Activated CD4-positive, alpha-beta T cell treated with anti-CD3 and anti-CD28 coated beads, Interleukin-2, amount 50 U/mL, for 4 hours (primary cell): ENCODE results near the gene SPEG.
A peak's percentile ranks its signal among the peaks of the same experiment; 100 is the strongest.

Experiments used
- DNase-seq, 2 experiments: peaks; one replicate each; pipeline ENCODE4 v3.0.0-alpha.2; 2020

SPEG gene

DNA sequence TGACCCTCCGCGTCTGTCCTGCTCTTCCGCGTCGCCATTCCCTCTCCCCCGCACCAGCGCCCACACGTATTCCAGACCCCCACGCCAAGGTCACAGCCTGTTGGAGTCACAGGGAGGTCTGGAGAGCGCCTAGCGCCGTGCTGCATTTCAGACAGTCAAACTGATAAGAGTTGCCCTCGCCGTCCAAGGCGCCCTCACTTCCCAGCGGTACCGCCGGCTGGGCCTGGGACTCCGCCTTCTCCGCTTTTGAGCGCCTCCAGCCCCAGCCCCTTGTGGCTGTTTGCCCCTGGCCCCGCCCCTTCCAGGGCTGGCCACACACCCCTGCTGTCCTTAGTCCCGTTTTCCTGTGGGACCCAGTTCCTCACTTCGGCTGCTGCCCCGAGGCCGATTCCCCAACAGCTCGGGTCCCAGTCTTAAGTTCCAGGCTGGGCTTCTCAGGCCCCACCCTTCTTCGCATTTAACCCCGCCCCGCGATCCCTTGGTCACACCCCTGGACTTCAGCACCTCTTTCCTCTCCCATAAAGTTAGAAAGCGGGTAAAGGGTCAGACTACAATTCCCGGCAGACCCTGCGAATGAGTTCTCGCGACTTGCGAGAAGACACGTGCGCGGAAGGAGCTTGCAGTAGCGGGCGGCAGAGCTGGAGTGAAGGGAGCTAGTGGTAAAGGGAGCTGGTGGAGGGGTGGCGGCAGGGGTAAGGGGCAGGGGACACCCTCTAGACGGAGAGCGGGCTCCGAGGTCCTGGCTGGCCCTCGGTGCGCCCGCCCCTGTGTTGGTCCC lies 63.8 kb downstream of the SPEG start, which contains the start of gene GMPPA:
Gene GMPPA, plus strand, starts transcription at position 612 of the 778 bp plus-strand sequence. CDS start 1,085 bp downstream, outside the sequence.
- DNase-seq: peak; percentile 91 to 93

DNA sequence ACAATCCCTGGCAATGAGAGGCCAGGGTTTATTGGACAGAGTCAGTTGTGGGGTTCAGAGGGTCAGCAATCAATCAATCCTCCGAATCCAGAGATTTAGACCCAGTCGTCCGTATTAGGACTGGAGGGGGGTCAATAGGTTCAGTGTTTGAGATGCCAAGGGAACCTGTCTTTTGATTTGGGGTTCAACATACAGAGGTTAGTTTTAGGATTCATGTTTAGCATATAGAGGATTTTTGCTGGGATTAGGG lies 64.3 kb downstream of the SPEG start:
- DNase-seq: no peak

DNA sequence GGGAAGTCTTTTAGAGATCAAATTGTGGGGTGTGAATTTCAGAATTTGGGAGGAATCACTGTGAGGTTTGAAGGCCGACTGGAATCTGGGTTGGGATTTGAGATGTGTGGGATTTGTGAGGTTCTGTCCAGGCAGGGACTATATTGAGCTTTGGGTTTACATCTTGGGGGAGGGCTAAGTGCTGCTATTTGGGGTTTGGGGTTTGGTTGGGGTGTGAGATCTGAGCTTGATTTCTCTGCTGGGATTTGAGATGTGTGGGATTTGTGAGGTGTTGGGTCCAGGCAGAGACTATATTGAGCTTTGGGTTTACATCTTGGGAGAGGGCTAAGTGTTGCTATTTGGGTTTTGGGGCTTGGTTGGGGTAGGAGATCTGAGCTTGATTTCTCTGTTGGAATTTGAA lies 64.9 kb downstream of the SPEG start:
- no peak for DNase-seq

DNA sequence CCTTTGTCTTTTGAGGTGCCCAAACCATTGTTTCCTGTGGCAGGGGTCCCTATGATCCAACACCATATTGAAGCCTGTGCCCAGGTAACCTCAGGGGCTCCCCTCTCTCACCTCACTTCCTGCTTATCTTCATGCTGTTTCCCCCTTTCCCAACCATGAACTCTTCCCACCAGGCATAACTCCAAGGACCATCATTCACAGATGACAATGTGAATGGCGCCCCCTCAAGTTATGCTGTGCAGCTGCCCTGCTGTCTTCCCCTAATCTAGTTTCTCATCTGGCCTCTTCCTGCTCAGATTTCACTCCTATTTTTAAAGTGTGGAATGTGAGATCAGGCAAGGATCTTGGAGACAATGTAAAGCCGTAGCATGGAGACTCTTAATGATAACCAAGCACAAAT lies 65.5 kb downstream of the SPEG start:
- no peak for DNase-seq

DNA sequence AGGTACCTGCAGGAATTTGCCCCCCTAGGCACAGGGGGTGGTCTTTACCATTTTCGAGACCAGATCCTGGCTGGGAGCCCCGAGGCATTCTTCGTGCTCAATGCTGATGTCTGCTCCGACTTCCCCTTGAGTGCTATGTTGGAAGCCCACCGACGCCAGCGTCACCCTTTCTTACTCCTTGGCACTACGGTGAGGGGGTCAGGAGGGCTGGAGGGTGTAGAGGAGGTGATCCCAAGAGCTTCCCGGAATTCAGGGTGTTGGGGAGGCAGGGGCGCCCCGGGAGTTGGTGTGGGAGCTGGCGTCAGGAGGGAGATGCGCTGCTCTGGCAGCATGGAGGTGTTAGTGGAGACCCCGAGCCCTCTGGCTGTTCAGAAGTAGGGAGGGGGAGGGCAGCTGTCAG lies 67.2 kb downstream of the SPEG start:
- DNase-seq: no peak

DNA sequence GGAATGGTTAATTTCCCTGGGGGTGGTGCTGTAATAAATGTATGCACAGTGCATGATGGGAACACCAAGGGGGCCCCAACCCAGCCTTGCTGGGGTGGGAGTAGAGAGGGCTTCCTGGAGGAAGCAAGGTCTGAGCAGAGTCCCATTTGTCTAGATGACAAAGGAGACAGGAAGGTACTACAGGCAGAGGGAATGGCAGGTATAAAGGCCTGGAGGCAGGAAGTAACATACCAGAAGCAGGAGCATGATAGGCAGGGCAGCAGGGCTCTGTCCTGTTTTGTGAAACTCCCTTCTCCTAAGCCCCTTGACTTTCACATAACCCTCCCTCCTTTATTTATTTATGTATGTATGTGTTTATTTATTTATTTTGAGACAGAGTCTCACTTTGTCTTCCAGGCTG lies 68.0 kb downstream of the SPEG start:
- no peak for DNase-seq

DNA sequence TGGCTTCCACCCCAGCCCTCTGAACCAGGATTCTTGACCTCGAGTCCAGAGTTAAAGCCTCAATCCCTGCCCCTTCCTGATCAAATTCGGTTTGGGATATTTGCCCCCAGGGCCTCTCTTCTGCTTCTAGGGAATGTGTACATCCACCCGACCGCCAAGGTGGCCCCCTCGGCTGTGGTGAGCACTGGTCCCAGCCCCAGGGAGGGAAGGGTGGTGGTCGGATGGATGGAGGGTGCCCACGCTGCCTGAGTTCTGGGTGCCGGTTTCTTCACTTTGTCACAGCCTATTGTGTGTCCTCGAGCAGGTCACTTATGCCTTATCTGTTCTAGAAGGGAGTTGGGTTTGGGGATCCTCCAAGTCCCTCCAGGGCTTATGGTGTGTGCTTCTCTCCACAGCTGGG lies 70.9 kb downstream of the SPEG start:
- DNase-seq: no peak

DNA sequence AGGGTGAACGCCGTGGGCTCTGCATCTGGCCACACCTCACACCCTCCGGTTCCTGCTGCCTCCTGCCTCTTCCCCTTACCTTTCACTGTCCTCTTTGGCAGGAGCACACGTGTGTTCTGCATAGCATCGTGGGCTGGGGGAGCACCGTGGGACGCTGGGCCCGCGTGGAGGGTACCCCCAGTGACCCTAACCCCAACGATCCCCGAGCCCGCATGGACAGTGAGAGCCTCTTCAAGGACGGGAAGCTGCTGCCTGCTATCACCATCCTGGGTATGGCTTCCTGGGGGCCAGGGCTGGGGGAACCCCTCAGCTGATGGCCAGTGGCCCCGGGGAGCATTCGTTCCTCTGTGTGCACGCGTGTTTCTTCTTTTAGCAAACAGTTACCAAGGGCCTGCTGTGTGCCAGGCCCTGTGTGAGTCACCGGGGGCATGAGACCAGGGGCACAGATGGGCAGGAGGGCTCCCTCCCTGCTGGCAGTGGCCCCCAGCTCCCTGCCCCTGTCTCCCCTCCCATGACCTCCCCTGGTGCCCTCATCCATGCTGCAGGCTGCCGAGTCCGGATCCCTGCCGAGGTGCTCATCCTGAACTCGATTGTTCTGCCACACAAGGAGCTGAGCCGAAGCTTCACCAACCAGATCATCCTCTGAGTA lies 71.6 kb downstream of the SPEG start:
- no peak for DNase-seq

DNA sequence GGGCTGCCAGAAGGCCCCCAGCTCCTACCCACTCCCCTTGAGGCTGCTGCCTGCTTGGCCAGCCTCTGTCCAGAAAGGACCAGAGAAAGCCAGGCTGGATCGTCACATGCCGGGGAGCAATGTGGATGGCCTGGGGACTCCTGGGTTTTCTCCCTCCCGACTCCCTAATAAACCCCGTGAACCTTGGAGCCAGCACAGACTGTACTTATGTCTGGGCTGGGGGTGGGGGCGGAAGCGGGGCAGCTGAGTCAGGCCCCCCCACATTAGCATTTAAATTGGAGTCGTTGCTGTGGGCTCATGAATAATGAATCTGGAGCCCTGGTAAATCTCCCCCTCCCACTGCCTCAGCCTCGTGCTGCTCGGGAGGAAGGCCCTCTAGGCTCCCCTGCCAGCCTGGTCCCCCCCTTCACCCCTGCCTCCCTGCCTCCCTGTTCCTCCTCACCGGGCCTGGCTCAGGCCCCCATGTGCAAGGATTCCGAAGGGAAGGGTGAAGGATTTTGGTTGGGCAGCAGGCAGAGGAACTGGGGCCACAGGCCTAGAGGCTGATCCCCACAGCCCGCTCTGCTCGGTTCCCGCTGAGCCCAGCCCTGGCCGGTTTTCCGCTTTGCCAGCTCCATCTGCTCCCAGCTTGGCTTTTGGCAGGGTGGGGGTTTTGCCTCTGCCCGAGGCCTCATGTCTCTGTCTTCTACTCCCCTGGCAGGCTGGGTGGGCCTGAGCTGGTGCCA lies 72.3 kb downstream of the SPEG start:
- no peak for DNase-seq

DNA sequence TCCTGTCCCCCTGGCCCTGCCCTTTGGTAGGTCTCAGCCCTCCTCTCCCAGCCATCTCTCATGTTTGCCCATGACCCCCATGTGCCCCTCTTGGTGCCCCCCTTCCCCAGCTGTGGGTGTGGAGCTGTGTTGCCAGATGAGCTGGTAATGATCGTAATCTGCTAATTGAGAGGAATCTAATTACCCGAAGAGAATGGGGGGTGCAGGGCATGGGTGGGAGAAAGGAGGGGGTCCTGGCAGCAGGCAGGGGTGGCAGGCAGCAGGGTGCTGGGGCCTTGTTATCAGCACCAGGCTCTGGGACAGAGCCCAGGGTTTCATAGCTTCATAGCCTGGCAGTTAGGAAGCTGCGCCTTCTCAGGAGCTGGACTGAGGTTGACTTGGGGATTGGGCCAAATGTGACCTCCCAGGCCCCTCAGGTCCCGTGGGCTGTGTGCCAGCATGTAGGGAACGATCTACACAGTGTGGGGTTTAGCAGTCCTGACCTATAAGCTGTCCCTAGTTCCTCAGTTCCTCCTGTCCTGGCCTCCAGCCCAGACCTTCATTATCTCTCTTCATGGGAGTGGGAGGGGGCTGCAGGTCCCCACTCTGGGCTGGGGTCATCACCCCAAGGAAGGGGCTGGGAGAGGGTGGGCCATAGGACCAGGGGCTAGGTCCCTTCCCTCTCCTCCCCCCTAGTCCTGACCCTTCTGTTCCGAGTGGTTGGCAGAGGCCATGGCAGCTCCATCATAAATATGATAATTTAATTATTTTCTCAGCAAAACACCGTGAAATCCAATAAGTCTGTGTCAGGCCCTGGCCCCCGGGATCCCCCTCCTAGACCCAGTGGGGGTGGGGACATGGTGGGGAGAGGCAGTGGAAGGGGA lies 73.2 kb downstream of the SPEG start:
- no peak for DNase-seq

DNA sequence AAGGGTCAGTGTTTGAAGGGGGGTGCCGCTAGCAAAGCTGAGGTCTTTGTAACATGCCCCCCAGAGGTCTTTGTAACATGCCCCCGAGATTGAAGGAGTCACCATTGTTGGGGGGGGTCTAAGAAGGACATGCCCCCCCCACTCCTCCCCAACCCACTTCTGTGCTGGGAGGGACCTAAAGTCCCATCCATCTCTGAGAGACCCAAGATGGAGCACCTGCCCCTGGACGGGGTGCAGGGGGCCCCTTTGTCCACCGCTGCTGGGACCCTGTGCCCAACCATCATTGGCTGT lies 73.7 kb downstream of the SPEG start:
- DNase-seq: no peak

DNA sequence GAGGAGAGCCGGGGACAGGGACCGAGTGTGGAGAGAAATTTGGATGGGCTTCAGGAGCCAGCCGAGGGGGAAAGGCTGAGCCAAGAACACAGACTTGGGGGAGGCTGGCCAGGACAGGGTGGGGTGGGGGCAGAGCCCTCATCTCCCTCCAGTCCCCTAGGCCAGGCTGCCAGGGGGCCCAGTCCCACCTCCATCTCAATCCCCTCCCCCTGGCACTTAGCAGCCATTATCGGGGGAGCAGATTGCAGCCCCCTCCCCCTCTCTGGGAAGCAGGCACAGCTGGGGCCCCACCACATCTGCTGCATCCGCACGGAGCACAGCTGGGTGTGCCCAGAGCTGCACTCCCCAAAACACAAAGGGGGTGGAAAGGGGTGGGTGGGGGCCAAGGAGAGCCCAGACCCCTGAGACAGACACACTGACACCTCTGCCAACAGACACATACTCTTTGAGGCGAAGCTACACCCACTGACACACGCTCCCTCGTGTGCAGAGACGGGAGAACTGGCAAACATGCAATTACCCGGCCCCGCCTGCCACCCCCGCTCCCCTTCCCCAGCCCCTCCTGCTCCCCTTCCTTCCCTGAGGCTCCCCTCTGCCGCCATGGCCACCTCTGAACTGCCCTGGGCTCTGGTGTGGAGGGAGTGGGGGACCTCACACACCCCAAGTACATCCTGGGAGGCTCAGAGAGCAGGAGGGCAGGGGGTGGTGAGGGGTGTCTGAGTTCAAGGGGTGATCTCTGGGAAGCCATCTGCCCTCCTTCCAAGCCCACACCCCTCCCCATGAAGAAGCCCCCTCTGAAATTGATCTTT lies 74.5 kb downstream of the SPEG start:
- no peak for DNase-seq

DNA sequence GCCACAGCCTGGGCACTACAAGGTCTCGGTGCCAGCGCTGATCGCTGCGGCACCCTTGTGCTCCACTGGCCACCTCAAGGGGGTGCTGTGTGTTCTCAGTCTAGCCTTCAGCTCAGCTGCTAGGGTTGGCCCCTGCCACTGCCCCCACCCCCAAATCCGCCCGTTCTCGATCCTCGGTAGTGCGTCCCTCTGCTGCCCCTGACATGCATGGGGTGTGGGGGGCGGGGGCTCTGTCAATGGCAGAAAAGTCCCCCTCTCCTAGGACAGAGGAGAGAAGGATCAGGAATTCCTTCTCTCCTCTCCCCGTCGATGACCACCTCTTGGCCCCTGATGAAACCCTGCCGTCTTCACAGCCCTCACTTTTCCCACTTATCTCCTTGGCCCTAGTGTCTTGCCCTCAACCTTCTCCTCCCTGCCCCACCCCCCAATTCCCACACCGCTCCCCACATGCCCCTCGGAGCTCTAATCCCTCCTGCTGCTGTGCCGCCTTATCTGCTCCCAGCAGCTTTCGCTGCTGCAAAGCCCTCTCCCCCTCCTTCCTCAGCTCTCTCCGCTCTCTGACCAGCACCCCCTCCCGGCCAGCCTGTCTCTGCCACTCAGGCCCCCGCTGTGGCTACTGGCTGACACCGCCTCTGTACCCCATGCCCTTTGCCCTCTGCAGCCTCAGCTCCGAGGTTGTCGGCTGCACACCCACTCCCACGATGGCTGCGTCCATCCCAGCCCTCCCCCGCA lies 75.3 kb downstream of the SPEG start:
- peak; percentile 35 to 38 for DNase-seq

DNA sequence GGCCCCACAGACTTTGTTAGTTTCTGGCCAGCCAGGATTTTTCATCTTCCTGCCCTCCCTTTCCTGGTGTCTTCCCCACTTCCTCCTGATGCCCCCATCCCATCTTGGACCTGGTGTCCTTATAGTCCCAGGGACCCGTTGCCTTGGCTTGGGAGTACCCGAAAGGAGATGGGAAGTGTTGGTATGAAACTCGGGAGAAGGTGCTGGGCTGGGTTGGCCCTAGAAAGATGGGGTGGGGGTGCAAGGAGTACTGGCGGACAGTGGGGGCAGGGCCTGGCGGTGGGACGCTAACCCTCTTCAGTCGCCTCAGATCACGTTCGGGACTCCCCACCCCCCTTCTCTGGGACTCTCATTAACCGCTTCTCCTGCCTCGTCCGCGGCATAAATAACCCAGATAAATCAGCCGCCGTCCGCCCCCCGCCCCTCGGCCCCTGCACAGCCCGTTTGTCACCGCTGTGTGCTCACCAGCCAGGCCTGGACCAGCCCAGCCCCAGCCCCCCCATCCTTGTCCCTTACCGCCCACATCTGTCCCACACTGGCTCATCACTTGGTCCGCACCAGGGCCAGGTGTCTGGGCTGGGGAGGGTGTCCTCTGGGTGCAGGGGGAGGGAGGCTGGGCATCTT lies 76.0 kb downstream of the SPEG start:
- DNase-seq: no peak

DNA sequence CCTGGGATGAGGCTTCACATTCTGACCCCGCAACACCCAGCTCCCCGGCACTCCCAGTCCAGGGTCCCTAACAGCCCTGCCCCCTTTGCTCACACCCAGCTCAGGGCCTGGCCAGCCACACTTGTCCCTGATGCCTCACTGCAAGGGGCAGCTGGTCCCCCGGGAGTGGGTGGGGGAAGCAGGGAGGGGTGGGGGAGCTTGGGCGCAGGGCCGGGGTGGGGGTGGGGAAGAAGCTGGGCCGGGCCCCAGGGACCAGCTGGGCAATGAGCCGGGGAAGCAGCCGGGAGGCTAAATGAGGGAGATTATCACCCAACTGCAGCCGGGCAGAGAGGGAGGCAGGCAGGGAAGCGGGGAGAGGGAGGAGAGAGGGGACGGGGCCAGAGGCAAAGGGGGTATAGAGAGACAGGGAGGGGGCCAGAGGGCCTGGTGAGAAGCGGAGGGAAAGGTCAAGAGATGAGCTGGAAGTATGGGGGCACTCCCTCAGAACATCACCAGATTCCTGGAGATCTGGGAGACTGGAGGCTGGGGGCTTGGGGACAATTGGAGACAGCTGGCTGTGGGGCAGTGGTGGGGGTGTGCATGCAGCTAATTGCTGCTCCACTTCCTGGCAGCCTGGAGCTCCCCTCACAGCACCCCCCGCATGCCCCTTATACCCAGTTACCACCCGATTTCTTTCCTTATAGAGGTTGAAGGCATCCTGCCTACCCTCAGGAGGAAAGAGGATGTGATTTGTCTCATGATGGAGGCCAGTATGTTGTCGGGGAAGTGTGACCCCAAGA lies 77.1 kb downstream of the SPEG start:
- no peak for DNase-seq

DNA sequence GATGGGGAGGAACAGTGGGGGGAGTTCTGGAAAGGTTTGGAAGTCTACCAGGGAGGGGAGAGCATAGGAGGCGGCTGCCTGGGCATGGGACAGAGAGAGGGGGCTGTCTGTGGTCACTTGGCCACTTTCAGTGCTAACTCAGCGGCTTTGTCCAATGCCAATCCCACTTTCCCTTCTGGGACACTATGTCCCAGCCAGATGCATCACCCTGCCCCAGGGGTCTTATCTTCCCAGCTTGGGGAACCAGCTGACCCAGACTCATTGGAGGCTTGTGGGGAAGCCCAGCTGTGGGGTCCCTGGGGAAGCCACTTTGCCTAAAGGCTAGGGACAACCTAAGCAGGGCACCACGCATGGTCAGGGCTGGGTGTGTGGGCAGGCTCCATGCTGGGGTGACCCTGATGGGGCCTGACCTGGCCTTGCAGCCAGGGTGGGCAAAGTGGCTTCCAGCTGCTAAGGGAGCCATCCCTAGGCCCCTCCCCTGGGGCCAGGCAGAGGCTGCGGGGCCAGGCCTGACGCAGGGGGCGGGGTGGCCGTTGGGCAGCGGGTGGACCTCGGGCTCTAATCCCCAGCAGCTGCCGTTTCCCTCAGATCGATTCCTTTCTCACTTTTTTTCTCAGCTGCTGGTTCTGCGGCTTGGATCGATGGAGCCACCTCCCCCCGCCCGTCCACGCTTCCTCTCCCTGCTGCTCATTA lies 78.0 kb downstream of the SPEG start:
- no peak for DNase-seq

DNA sequence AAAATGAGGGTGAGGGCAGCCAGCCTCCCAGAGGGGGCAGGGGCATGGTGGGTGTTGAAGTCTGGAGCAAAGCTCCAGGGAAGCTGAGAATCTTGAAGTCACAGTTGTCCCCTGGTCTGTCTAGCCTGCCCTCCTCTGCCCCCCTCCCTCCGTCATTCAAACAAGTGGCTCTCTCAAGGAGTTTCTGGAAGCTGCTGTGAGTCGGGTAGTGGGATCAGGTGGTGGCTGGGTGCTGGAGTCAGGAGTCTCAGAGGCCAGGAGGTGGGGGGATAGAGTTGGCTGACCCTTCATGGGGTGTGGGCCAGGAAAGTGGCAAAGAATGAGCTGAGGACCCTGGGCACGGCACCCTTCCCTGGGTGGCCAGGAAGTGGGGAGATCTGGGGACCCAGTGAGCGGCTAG lies 79.1 kb downstream of the SPEG start:
- no peak for DNase-seq

DNA sequence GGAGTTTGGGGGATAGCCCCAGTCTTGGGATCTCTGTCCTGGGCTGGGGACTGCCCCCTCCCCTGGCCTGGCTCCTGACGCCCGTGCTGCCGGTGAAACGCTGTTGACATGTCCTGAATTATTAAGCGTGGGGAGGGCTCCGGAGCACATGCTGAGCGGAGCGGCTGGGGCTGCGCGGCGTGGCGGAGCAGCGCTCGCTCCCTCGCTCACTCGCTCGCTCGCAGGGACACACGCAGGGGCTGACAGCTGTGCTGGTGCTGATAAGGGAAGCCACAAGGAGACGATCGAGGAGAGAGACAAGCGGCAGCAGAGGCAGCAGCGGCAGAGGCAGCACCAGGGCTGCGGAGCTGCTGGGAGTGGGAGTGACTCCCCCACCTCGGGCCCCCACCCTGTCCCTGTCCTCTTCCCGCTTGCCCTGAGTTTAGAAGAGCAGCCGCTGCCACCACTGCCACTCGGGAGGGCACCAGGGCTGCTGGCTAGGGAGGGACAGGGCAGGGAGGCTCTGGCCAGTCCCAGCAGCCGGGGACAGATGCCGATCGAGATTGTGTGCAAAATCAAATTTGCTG lies 79.6 kb downstream of the SPEG start, which contains the start of gene ASIC4:
Gene ASIC4, plus strand, starts transcription at position 287 of the 566 bp plus-strand sequence. Its CDS starts 243 bp downstream, at position 530.
- no peak for DNase-seq

DNA sequence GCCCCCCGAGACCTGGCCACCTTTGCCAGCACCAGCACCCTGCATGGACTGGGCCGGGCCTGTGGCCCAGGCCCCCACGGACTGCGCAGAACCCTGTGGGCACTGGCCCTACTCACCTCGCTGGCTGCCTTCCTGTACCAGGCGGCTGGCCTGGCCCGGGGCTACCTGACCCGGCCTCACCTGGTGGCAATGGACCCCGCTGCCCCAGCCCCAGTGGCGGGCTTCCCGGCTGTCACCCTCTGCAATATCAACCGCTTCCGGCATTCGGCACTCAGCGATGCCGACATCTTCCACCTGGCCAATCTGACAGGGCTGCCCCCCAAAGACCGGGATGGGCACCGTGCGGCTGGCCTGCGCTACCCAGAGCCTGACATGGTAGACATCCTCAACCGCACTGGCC lies 80.2 kb downstream of the SPEG start:
- no peak for DNase-seq
